ENCODE results near the gene SSC5D.

Gene SSC5D

GRCh38 chr19:55567708-55568328, 79.6 kb downstream of the SSC5D start:
- Histone ChIP-seq H3K36me3 (ENCODE audit: insufficient read depth, low read length) (no peaks in the 10 kb centered on the region), H3K9ac (ENCODE audit: low read depth, low read length) (no peak overlapping the region), H3K4me1 (ENCODE audit: insufficient read depth, low read length) (no peaks in the 10 kb centered on the region), H4K20me1 (ENCODE audit: insufficient read depth, low read length) (no peaks in the 10 kb centered on the region), H2AFZ (ENCODE audit: low read depth, low read length) (no peak overlapping the region), H3K27ac (ENCODE audit: low read length) (no peak overlapping the region), H3K9me3 (ENCODE audit: insufficient read depth, low read length, severe bottlenecking) (no peaks in the 10 kb centered on the region), H3K27me3 (ENCODE audit: insufficient read depth, low read length, poor library complexity) (no peaks in the 10 kb centered on the region), H3K79me2 (ENCODE audit: insufficient read depth, low read length) (no peaks in the 10 kb centered on the region), H3K4me3 (ENCODE audit: low read depth in 1 of 2, low read length in 2 of 2) (no peak overlapping the region), H3K4me2 (ENCODE audit: insufficient read depth, low read length) (no peak overlapping the region)
- DNase-seq (no peak), ATAC-seq (ENCODE audit: insufficient read depth, low read depth) (no peak)
- TF ChIP-seq CTCF (IDR thresholded peaks at IDR 0.05; ENCODE audit: borderline replicate concordance, extremely low read depth, low read length, poor library complexity, severe bottlenecking) = no peak
- no peak for TF ChIP-seq EZH2 (IDR thresholded peaks at IDR 0.05; ENCODE audit: borderline replicate concordance, low read depth, low read length, severe bottlenecking)

Data from DND-41 (cell line).